GM19395 (cell line): ENCODE data around the gene LDLR.
"Not testable (repeated sequence)": the region's sequence is repeated elsewhere in the genome, so short reads cannot be mapped to it uniquely, and the experiment has no call there.

Experiments
- ATAC-seq: cut with Tn5 transposase; IDR thresholded peaks from one replicate; pipeline ENCODE4 v1.9.1; 2021; ENCODE audit warnings: mild to moderate bottlenecking, moderate library complexity; ENCODE audit not compliant: unreplicated experiment

The LDLR gene

GRCh38 chr19:11169896-11170678, 80.8 kb downstream of the LDLR start:
- no peak for ATAC-seq

- ATAC-seq = no peak
These were observed 81.9 kb downstream of the LDLR start for GRCh38 chr19:11171144-11171543.

- ATAC-seq = no peak
These were observed 83.3 kb downstream of the LDLR start for GRCh38 chr19:11172576-11172975.

GRCh38 chr19:11173516-11174155, 84.4 kb downstream of the LDLR start:
- no peak for ATAC-seq

- no peak for ATAC-seq
These were observed 85.1 kb downstream of the LDLR start for GRCh38 chr19:11174336-11174735.

GRCh38 chr19:11175920-11176319, 86.7 kb downstream of the LDLR start:
- ATAC-seq = no peak

GRCh38 chr19:11176466-11177193, 87.4 kb downstream of the LDLR start:
- ATAC-seq = no peak

GRCh38 chr19:11177592-11177991, 88.3 kb downstream of the LDLR start:
- no peak for ATAC-seq

- ATAC-seq = not testable (repeated sequence)
These were observed 89.8 kb downstream of the LDLR start for GRCh38 chr19:11179145-11179465.

GRCh38 chr19:11179716-11180297, 90.5 kb downstream of the LDLR start:
- no peak for ATAC-seq

GRCh38 chr19:11180346-11180745, 91.1 kb downstream of the LDLR start:
- ATAC-seq = no peak

- not testable (repeated sequence) for ATAC-seq
These were observed 91.7 kb downstream of the LDLR start for GRCh38 chr19:11180975-11181374.

- no peak for ATAC-seq
These were observed 92.2 kb downstream of the LDLR start for GRCh38 chr19:11181488-11181887.
